GM19239 (cell line): Measurements from ENCODE around the gene RETREG3.
A peak's percentile ranks its signal among the peaks of the same experiment; 100 is the strongest.
"Not testable (repeated sequence)": the region's sequence is repeated elsewhere in the genome, so short reads cannot be mapped to it uniquely, and the experiment has no call there.

Source experiments
- DNase-seq: peaks from one replicate; pipeline ENCODE4 v3.0.0; 2011; ENCODE audit warnings: low spot score; ENCODE audit not compliant: insufficient read length
- FAIRE-seq: peaks from 2 replicates; lab custom pipeline; 2011; peaks lifted over from hg19 to GRCh38; lab: Jason Lieb, UNC

Gene RETREG3

GRCh38 chr17:42577140-42577531 is 32.0 kb downstream of the RETREG3 start:
- FAIRE-seq (peak; percentile 21), DNase-seq (no peak)

GRCh38 chr17:42574463-42574862 is 34.7 kb downstream of the RETREG3 start:
- FAIRE-seq (no peak), DNase-seq (no peak)

- DNase-seq (no peak), FAIRE-seq (no peak)
Observed at GRCh38 chr17:42573095-42573494, 36.1 kb downstream of the RETREG3 start.

GRCh38 chr17:42571435-42572225 is 37.5 kb downstream of the RETREG3 start:
- FAIRE-seq, result no peak

GRCh38 chr17:42568341-42569111 is 40.6 kb downstream of the RETREG3 start:
- FAIRE-seq, result no peak
- DNase-seq, result no peak

More at GRCh38 chr17:42571435-42572225, 37.5 kb downstream of the RETREG3 start:
- no peak for DNase-seq

- FAIRE-seq (peak; percentile 80), DNase-seq (peak; percentile 98)
Observed at GRCh38 chr17:42566883-42567573, 42.1 kb downstream of the RETREG3 start, which contains the start of gene MLX. Gene MLX (plus strand): TSS chr17:42567100. CDS start chr17:42567125, 25 bp downstream.

GRCh38 chr17:42566215-42566882 is 42.8 kb downstream of the RETREG3 start:
- FAIRE-seq (no peak), DNase-seq (no peak)

GRCh38 chr17:42565523-42566214 is 43.5 kb downstream of the RETREG3 start:
- DNase-seq (no peak), FAIRE-seq (no peak)

- FAIRE-seq, result no peak
- no peak for DNase-seq
Observed at GRCh38 chr17:42564815-42565522, 44.2 kb downstream of the RETREG3 start.

GRCh38 chr17:42563950-42564349 is 45.2 kb downstream of the RETREG3 start:
- FAIRE-seq, result no peak

GRCh38 chr17:42563543-42563942 is 45.6 kb downstream of the RETREG3 start:
- DNase-seq (no peak), FAIRE-seq (no peak)

More at GRCh38 chr17:42563950-42564349, 45.2 kb downstream of the RETREG3 start:
- DNase-seq, result no peak

- FAIRE-seq, result no peak
- no peak for DNase-seq
Observed at GRCh38 chr17:42563143-42563509, 46.0 kb downstream of the RETREG3 start.

- DNase-seq (no peak), FAIRE-seq (no peak)
Observed at GRCh38 chr17:42562388-42563142, 46.6 kb downstream of the RETREG3 start.

- peak; percentile 98 for FAIRE-seq
- DNase-seq, result peak; percentile 97
Observed at GRCh38 chr17:42561897-42562387, 47.2 kb downstream of the RETREG3 start, which contains the start of gene COASY. Gene COASY (plus strand): TSS chr17:42562148. CDS start chr17:42562623, 475 bp downstream.

GRCh38 chr17:42560246-42560645 is 48.9 kb downstream of the RETREG3 start:
- no peak for FAIRE-seq

GRCh38 chr17:42559075-42559474 is 50.1 kb downstream of the RETREG3 start:
- DNase-seq (no peak), FAIRE-seq (no peak)

More at GRCh38 chr17:42560246-42560645, 48.9 kb downstream of the RETREG3 start:
- DNase-seq, result no peak

- FAIRE-seq, result peak; percentile 39
Observed at GRCh38 chr17:42555961-42556617, 53.1 kb downstream of the RETREG3 start.

More at GRCh38 chr17:42555961-42556617, 53.1 kb downstream of the RETREG3 start:
- DNase-seq, result not testable (repeated sequence)
